SKM-1 treated with dmso at 0.1 percent for 144 hours (cell line): ENCODE results near the gene CDH22.

Experiments
- DNase-seq: peaks from one replicate; lab custom pipeline; 2025; ENCODE audit not compliant: unreplicated experiment; lab: John Stamatoyannopoulos, UW

The CDH22 gene

GRCh38 chr20:46127396-46128010 lies 180.8 kb downstream of the CDH22 start:
- DNase-seq = no peak

GRCh38 chr20:46126440-46127056 lies 181.8 kb downstream of the CDH22 start:
- no peak for DNase-seq
